Measurements from ENCODE around the gene LGALS3BP. TPM values are rescaled to one million over a fixed set of nuclear protein-coding genes. Genes with fewer than 3 reads are reported as not detected.

Gene LGALS3BP
- total and polyA plus RNA-seq, 2 of the 4 experiments (the other 2 are of a cell fraction), result 33.7 to 273 TPM

- no peak for DNase-seq
- no peak overlapping the region for H2AFZ ChIP-seq (replicated peaks; ENCODE audit: low read length, poor library complexity)
- H4K91ac ChIP-seq (ENCODE audit: insufficient read depth, low read depth, low read length), result peak overlapping the region; percentile 2; the same call in 1 of the 2 replicates
- no peak overlapping the region for H2BK15ac ChIP-seq (ENCODE audit: low read depth, low read length)
- no peak overlapping the region for H2BK5ac ChIP-seq (ENCODE audit: low read depth, low read length, poor library complexity, severe bottlenecking)
- no peak overlapping the region for H3K56ac ChIP-seq (ENCODE audit: extremely low read depth, insufficient read depth, low read length)
- intact Hi-C loops (cut with micrococcal nuclease) (no loop called here), in situ Hi-C loops (cut with MboI; ENCODE audit: low sequenced_read_pairs) (no loop called here), dilution Hi-C loops (cut with HindIII; ENCODE audit: low sequenced_read_pairs, unreplicated experiment) (no loop called here)
- peak overlapping the region; percentile 65 for H3K27ac ChIP-seq (ENCODE audit: insufficient read depth, low read length)
- TF ChIP-seq CTCF (conservative IDR thresholded peaks at IDR 0.05; ENCODE audit: low read depth, low read length), result no peak
- TF ChIP-seq MXI1 (IDR thresholded peaks at IDR 0.05; ENCODE audit: borderline replicate concordance, low read depth, low read length), result no peak
- no peak for TF ChIP-seq ELK1 (IDR thresholded peaks at IDR 0.05; ENCODE audit: borderline replicate concordance, low read depth, low read length)
- TF ChIP-seq BHLHE40 (IDR thresholded peaks at IDR 0.05; ENCODE audit: low read depth, low read length), result no peak
- no peak for TF ChIP-seq CHD1 (IDR thresholded peaks at IDR 0.05; ENCODE audit: low read depth, low read length)
- no peak for TF ChIP-seq FOS (IDR thresholded peaks at IDR 0.05; ENCODE audit: low read depth, low read length)
- peak overlapping the region; percentile 91 for H3K4me2 ChIP-seq (ENCODE audit: low read depth, low read length)
- ATAC-seq (ENCODE audit: low read depth), result no peak
- no peak overlapping the region for H2BK120ac ChIP-seq (ENCODE audit: low read depth, low read length)
- no peak overlapping the region for H3K18ac ChIP-seq (ENCODE audit: low read depth, low read length)
- peak overlapping the region; percentile 95 for H2AK9ac ChIP-seq (replicated peaks; ENCODE audit: low read depth, low read length, poor library complexity)
- H3K4ac ChIP-seq (ENCODE audit: low read depth, low read length), result peak overlapping the region; percentile 73
- 20% methylated on average over 1 of the region's 13 CpGs; no CpG with 5 or more reads in 1 of the 2 experiments for WGBS, 2 experiments (ENCODE audit: extremely low coverage in 2 of 2, insufficient read length in 1 of 2)
- peaks cover 64% of the 10 kb centered on the region for H4K20me1 ChIP-seq (ENCODE audit: insufficient read depth, low read length)
- H3K4me1 ChIP-seq (ENCODE audit: control insufficient read depth, insufficient read depth, low read length), result peaks cover 34% of the 10 kb centered on the region
- no TSS peak for BruUV-seq (replicated peaks)
- H3K4me3 ChIP-seq (ENCODE audit: insufficient read depth, low read depth, low read length), result peak overlapping the region; percentile 89
- peaks cover 0 to 58% of the 10 kb centered on the region in 2 experiments; a peak in 3 of 4 replicates for H3K79me1 ChIP-seq (ENCODE audit: low read depth in 1 of 2, low read length in 2 of 2)
- H2AK5ac ChIP-seq (ENCODE audit: low read depth, low read length), result peak overlapping the region; percentile 70; the same call in 1 of the 2 replicates
- ChIA-PET POLR2A (ENCODE audit: unreplicated experiment) (interaction anchor here (0.9 to 1.0 kb wide), 2 partner anchors 10 to 42 kb away, joined by 3 read pairs; no protein-coding TSS in a partner anchor), CTCF (no interaction called here)
- no peaks in the 10 kb centered on the region for H3K9me3 ChIP-seq (ENCODE audit: control insufficient read depth, insufficient read depth, low read length)
- no peak overlapping the region for H4K5ac ChIP-seq (ENCODE audit: low read depth, low read length)
- H2BK20ac ChIP-seq (ENCODE audit: low read depth, low read length), result no peak overlapping the region
- H3K14ac ChIP-seq (replicated peaks; ENCODE audit: low read depth, low read length), result peak overlapping the region; percentile 60
- no peaks in the 10 kb centered on the region for H3K27me3 ChIP-seq (ENCODE audit: control insufficient read depth, insufficient read depth, low read length)
- H3K9ac ChIP-seq (ENCODE audit: low read depth, low read length), result peak overlapping the region; percentile 57
- H3K36me3 ChIP-seq (ENCODE audit: control insufficient read depth, insufficient read depth, low read length), result peaks cover 6% of the 10 kb centered on the region
- H3K23ac ChIP-seq (ENCODE audit: low read depth, low read length), result peak overlapping the region; percentile 94
- peaks cover 27% of the 10 kb centered on the region for H3K9me1 ChIP-seq (ENCODE audit: insufficient read depth, low read length)
- H4K8ac ChIP-seq (ENCODE audit: low read depth in 2 of 2, low read length in 2 of 2), result peak overlapping the region; percentile 47 to 54; a peak in 2 of 4 replicates
Measured at GRCh38 chr17:78922816-78923498, 56.8 kb downstream of the LGALS3BP start.
